GM19467 (cell line): Measurements from ENCODE around the gene MRPL46.
A peak's percentile ranks its signal among the peaks of the same experiment; 100 is the strongest.

Source experiments
- ATAC-seq: cut with Tn5 transposase; IDR thresholded peaks from one replicate; pipeline ENCODE4 v1.9.1; 2021; ENCODE audit warnings: mild to moderate bottlenecking, moderate library complexity; ENCODE audit not compliant: unreplicated experiment

The MRPL46 gene

DNA sequence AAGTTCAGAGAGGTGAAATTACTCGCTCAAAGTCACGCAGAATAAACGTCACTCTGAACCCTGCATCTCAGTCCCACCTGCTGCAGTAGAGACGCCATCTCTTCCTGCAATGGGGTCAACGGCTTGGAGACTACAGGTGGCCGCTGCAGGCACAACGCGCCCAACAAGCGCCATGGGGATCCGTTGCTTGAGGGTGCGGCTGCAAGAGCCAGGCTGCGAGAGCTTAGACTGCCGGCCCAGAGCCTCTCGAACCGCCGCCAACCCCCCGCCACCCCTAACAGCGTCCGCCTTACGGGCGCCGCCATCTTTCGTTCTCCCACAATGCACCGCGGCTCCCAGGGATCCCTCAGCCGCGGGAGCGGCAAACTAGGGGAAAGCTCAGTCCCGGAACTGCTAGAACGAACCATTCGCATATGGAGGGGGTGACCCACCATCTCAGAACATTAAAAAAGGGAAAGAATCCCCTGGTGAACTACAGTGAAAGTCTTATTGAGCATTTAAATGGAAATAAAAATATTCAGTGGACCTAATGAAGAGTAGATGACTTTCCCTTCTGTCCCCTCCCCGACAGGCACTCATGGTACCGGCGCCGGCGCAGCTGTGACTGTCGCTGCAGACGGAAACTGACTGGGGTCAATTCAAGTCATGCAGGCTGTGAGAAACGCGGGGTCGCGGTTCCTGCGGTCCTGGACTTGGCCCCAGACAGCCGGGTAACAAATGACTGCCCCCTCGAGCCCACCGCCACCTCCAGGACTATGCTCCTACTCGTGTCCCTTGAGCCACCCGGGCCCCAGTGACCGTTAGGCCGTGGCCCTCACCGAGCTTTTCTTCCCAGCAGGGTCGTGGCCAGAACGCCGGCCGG is at the start of gene MRPL46, which contains the start of gene MRPS11:
TSS of gene MRPL46 (minus strand) at position 316 of the 862 bp plus-strand sequence. CDS start at position 305, 11 bp downstream.
TSS of gene MRPS11 (plus strand) at position 636 of the 862 bp plus-strand sequence. CDS start at position 646, 10 bp downstream.
- ATAC-seq = peak; percentile 86

DNA sequence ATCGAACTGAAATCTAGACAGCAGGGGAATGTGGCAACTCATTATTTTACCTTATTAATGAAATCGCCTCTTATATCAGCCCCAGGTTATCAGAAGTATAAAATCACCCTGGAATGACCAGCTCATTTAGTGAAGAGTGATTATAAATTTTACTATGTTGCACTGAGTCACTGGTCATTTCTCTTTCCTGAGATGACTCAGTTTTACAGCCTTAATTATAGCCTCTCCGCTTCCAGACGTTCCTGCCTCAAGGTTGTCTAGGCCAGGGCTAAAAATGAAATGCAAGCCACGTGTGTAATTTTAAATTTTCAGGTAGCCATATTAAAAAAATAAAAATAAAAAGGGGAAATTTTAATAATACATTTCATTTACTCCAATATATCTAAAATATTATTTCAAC is 46.0 kb upstream of the MRPL46 start:
- ATAC-seq = no peak

DNA sequence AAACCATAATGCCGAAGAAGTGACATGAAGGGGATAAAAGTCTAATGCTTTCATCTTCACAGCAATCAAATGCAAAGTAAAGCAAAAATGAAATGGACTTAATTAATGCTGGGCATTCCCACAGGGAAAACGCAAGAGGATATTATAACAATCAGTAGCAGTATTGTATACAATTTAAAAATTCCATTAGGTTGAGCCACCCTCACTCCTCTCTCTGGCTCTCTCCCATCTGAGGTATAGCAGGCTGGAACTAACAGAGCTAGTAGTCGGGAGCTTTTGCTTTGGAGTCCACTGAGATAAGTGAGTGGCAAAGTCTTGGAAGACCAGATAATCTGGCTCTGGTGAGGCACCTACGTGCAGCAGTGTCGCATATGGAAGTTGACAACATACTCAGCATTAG is 45.4 kb upstream of the MRPL46 start:
- no peak for ATAC-seq

DNA sequence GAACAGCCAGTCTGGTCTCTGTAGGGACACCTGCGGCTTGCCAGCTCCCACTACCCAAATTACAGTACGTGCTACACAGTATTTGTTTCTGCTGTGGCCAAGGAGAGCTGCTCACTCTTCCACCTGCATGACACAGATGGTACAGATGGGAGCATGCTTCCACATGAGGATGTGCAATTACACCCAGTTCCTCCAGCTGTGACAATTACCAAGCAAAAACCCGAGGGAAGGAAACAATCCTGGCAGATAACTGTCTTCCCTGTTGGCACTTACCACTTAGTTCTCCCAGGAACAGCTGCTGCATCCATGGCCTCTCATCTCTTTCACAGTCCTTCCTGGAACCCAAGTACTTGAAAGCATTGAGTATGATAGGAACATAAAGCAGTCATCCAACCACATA is 44.9 kb upstream of the MRPL46 start:
- ATAC-seq = no peak

DNA sequence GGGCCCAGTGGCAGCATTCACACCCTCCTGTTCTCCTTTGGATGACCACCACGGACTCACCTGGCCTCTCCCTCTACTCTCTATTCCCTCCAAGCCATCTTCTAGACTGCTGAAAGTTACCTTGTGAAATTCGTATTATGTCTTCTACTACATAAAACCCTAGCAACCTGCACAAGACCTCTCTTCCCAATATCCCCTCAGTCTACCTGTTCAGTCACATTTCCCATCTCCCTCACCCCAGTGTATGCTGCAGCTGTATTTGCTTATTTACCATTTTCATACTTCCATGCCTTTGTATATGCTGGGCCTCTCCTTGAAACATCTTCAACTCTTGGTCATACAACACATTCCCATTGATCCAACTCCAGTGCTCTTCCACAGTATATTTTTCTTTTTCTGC is 44.0 kb upstream of the MRPL46 start:
- no peak for ATAC-seq

DNA sequence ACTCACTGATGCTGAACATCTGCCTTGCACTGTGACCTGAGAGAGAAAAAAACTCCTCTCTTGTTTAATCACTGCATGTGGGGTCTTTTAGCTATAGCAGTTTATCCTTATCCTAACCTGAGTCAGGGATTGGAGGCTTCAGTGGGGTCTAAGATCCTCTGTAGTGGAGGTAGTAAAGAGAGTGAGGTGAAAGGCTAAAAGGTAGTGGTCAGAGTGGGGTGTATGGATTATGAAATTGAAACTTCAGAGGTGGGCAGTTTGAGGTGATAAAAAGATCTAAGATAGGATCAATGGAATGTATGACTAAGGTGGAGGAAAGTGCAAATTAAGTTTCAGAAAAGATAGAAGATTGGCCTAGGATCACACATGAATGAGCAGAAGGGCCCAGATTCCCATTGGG is 42.8 kb upstream of the MRPL46 start:
- ATAC-seq = no peak

DNA sequence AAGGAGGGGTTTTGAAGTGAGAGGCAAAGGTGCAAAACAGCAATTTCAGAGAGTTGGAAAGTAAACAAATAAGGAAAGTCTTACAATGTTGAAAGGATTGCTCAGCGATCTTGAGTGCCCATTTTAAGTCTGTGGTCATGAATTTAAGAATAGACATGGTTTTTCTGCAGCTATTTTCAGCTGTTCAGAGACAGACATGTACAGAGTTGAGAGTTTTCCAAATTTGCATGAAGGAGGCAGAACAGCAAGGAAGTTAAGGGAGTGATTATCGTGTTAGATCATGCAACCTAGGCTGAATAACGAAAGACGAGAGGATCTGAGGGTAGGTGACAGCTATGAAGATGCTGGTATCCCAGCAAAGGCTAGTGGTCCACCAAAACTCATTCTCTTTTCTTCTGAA is 42.1 kb upstream of the MRPL46 start:
- no peak for ATAC-seq

DNA sequence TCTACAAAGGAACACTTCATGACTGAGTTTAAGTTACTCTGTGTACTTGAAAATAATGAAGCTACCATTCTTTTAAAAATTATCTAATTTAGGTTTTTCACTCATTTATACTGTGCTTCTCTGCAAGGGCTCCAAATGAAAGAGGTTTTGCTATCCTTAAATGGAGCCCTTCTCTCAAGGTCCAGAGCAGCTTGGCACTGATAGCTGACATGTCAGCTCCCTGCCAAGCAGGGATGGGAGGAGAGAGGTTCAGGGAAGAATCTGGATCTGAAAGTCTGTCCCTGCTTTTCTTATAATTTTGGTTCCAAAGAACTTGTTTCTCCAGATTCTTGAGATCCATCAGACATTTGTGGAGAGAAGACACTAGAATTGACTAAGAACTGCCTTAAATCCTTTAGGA is 39.4 kb upstream of the MRPL46 start:
- no peak for ATAC-seq

DNA sequence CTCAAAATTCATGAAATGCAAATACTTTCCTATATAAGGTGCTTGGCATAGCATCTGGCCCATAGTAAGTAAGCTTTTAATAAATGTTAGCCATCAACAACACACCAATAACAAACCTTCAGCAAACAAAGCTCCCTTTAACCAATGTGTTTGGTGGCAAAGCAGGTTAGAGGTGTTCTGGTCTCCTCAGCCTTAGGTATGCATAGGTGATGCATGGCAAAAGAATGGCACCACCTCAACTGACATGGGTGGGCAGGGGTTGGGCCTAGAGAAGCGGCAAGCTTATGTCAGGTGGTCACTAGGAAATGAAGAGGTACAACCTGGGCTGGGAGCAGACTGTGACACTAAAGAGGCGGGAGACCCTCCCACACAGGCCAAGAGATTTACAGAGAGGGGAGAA is 38.5 kb upstream of the MRPL46 start:
- ATAC-seq = no peak

DNA sequence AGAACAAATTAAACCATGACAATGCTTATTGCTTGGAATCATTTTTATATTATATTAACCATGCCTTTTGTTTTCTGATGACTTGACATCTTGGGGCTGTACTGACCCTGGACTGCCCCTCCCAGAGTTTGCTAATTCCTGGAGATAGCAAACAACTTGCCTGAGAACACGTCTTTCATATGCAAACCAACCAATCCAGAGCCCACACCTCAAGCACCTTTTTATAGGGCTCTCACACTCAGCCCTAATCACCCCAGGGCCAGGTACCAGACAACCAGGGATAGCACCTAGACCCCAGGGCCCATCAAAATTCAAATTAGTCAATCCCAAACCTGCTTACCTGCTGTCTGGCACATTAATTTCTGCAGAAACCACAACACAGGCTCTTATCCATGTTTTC is 37.3 kb upstream of the MRPL46 start:
- no peak for ATAC-seq

DNA sequence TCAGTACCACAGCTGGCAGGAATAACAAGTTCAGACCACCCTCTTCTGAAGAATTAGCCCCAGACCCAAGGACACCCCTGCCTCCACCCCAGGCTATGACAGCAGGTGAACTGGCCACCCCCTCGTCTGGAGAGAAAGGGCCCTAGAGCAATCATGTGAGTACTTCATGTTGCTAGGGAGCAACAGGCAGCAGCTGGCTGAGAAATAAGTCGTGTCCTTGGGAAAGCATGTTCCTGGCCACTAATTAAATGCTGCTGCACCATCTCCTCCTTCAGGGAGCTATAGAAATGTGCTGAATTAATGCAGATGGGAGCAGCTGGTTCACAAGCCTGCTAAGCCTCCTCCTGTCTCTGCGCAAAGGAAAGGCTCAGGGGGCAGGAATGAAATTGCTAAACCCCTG is 31.8 kb upstream of the MRPL46 start:
- no peak for ATAC-seq

DNA sequence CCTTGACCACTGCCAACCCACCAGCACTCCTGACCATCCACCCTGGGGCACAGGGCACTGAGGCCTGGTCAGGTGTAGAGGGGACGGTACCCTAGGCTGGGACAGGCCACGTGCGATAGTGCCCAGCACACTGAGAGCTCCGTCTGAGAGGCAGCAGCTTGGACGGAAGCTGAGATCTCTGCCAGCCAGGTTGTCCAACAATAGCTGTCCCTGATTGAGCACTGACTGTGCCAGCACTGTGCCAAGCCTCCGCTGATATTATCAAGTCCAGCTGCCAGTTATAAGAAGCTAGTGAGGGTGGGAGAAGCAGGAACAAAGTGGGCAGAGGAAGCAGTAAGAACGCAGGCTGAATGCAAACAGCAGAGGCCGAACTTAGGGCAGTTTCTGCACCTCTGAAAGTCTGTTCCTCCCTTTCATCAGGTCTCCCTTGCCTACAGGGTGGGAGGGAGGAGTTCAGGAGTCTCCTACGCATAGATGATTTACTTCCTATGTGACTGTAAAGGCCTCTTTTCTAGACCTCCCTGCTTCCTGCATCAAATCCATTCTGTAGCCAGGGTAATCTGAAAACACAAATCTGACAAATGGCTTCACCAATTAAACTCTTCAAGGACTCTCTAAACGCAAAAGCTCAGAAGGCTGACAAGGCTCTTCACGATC is 30.0 kb upstream of the MRPL46 start:
- no peak for ATAC-seq

DNA sequence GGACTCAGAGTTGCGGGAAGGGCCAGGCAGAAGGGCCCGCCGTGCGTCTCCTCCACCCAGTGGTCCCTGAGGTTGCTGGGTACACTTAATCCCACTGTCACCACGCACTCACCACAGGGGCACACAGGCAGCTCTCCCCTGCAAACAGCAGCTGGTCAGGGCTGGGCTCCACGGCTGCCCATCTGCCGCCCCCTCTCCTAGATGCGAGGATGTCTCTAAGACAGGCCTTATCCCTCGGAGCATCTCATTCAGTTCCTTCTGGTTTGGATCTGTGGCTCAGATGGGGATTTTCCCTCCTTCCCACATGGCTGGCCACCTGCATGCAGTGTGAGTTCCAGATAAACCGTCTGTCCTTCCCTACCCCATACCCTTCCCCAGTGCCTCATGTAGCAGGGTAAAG is 26.7 kb upstream of the MRPL46 start:
- no peak for ATAC-seq

DNA sequence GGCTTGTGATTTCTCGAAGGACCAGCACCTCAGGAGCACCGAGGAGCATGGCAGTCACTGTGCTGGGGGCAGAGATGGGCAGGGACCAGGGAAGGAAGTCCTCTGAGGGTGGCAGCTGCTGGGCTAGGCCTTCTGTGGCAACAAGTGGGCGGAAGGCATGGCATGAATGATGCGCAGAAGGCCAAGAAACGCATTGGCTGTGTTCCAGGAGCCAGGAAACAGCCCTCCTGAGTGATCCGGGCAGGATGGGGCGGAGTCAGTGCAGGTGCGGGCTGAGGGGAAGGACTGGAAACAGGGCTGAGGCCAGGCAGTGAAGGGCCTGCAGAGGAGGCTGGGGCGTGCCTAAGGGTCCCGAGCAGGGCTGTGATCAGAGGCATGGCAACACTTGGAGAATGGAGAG is 24.0 kb upstream of the MRPL46 start:
- ATAC-seq = no peak

DNA sequence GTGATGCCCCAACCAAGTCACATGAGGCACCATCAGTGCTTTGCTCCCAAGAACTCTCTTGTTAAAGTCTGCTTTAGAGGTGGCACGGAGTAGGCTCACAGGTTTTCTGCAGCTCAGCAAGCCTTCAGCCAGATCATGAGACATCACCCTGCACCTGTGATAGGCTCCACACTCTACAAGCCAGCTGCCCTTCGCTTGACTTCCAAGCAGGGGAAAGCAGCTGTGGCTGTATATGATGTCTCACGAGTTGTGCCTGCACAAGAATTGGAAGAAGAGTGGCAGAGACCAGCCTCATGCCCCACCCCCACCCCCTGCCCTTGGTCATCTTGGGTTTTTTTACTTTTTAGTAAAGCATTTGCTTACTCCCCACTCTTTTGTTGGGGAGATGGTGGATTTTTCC is 22.8 kb upstream of the MRPL46 start:
- no peak for ATAC-seq

DNA sequence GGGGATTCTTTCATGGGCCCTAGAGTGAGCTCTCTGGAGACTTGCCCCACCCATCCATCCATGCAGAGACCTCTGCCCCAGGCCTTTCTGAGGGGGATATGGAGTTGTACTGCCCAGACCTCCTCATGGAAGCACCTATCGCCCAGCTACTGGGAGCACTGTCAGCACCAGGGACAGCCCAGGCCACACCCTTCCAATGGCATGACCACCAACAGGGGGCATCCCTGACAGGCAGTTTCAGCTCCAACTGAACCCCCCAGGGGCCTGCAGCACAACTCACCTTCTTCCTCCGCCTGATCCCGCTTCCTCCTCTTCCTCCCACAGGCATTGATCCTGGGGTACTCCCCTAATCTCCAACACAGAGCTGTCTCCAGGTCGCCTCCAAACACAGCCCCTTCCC is 22.1 kb upstream of the MRPL46 start:
- no peak for ATAC-seq

DNA sequence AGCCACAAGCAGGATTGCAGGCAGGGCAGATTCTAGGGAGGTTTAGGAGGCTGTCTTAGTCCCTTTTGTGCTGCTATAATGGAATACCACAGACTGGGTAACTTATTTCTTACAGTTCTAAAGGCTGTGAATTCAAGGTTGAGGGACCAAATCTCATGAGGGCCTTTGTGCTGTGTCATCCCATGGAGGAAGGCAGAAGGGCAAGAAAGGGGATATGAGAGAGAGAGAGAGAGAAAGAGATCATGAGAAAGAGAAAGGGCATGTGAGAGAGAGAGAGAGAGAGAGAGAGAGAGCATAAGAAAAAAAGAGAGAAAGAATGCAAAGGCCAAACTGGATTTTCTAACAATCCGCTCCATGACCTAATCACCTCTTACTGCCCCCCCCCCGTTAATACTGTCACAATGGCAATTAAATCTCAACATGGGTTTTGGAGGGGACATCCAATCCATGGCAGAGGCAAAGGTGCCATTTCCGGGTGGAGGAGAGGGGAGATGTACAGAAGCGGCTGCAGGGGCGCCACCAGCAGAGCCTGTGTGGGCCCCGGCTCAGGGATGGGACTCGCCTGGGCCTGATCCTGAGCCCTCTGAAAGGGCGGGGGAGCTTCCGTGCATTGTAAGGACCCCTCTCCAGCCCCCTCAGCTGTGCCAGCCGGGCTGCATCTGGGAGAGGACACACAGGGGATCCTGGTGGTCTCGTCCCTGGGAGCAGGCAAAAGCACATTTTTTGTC is 20.8 kb upstream of the MRPL46 start:
- ATAC-seq = no peak

DNA sequence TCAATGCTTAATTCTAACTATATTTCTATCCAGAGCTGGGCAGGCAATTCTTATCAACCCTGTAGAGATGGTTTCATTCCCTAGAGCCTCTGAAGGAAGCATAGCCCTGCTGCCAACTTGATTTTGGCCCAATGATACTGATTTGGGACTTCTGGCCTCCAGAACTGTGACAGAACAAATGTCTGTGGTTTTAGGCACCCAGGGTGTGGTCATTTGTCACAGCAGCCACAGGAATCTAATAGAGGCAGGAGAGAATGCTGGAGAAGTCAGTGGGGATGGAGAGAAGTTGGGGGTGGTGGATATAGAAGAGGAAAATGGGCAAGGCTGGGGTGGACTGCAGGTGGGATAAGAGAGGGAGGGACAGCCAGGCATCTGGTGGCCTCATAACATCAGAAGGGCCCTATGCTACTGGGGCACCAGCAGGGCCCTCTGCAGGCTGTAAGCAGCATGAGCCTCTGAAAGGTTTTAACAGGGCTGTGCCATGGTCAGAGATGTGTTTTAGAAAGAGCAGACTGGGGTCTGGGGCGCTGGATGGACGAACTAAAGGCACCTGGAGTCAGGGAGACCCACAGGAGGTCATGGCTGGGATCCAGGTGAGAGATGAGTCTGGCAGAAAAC is 20.1 kb upstream of the MRPL46 start:
- ATAC-seq = no peak

DNA sequence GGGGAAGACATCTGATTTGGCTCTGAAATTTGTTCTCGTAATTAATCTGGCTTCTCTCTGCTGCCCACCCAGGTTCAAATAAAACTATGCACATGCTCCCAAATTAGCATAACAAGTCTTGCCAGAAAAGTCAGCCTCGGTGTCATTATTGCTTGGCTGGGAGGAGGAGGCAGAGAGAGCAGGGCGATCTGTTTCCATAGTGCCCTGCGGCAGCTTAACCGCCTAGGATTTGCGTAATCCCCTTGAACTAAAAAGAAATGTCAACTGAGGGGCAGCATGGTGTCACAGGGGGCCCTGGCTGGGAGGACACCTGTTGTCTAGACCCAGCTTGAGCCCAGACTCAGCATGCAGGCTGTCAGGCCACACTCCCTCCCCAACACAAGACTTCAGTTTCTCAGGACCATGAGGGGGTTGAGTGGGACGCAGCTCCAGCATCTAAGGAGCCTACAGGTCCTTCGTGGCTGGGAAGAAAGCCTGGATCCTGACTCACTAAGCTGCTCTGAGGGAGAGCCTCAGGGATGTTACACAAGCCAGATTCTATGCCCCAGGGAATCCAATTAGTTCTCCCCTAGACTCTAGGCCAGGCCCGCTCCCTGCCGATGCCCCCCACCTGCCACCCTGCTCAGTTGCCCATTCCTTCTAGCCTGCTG is 17.6 kb upstream of the MRPL46 start:
- no peak for ATAC-seq

DNA sequence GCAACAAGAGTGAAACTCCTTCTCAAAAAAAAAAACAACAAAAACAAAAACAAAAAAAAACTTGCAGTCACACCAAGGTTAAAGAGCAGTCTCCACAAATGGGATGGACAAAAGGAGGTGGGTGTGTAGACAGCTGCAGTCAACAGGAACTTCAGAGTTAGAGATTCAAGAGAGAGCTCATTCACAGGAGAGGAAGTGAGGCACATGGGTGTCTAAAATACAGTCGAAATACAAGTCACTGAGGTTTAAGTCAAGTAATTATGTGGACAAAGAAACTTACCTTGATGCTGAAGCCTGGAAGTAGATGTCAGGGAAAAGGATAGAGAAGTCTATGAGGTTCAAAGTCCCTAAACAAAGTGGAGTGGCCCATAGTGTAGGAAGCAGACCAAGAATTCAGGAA is 15.1 kb upstream of the MRPL46 start:
- ATAC-seq = no peak

DNA sequence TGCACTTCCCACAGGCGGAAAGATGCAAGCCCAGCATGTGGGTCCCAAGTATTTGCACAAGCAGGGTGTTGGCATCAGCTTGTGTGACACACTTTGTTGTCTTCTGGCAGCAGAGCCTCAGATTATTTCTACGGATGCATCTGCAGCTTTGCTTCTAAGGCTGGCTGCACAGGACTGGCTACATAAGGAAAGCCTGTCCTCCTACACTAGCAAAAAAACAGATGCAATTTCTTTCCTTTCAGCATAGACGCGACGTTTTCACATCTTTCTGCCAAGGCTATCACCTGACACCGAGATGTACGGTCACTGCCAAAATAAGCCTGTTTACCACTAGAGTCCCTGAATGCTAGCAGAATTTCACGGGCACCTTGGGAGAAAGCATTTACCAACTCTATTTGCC is 13.8 kb upstream of the MRPL46 start:
- no peak for ATAC-seq
